ENCODE data around the gene SEPTIN1. TPM values are rescaled to one million over a fixed set of nuclear protein-coding genes. Genes with fewer than 3 reads are reported as not detected.
"Not testable (repeated sequence)": the region's sequence is repeated elsewhere in the genome, so short reads cannot be mapped to it uniquely, and the experiment has no call there.

SEPTIN1 gene
- total RNA-seq, 2 donors from 2014 or later: 0.26 to 0.33 TPM

- WGBS, 2 donors: 80 to 82% methylated on average over 13 of the region's 13 CpGs
- TF ChIP-seq CTCF (IDR thresholded peaks at IDR 0.05) (no peak), POLR2A (IDR thresholded peaks at IDR 0.05) (no peak)
- H3K27ac ChIP-seq: no peak overlapping the region
- H3K9me3 ChIP-seq: no peaks in the 10 kb centered on the region
- intact Hi-C loops (cut with DNase I): no loop called here
- H3K4me1 ChIP-seq: peaks cover 6% of the 10 kb centered on the region
- ATAC-seq: no peak
- no peaks in the 10 kb centered on the region for H3K36me3 ChIP-seq (replicated peaks in 1 of 2; ENCODE audit: insufficient read depth in 1 of 2, low read depth in 2 of 2)
- DNase-seq: no peak
- no peak overlapping the region for H3K4me3 ChIP-seq
- no peaks in the 10 kb centered on the region for H3K27me3 ChIP-seq
Observed at GRCh38 chr16:30340621-30341020, 41.7 kb downstream of the SEPTIN1 start.

GRCh38 chr16:30338715-30339114 lies 43.6 kb downstream of the SEPTIN1 start:
- H3K9me3 ChIP-seq; H3K27me3 ChIP-seq; H3K27ac ChIP-seq; H3K36me3 ChIP-seq (replicated peaks in 1 of 2; ENCODE audit: insufficient read depth in 1 of 2, low read depth in 2 of 2); H3K4me3 ChIP-seq; H3K4me1 ChIP-seq; DNase-seq; ATAC-seq; intact Hi-C loops (cut with DNase I): not testable (repeated sequence)
- WGBS, 2 donors: 84 to 92% methylated on average over 3 to 5 of the region's 5 CpGs

DNA sequence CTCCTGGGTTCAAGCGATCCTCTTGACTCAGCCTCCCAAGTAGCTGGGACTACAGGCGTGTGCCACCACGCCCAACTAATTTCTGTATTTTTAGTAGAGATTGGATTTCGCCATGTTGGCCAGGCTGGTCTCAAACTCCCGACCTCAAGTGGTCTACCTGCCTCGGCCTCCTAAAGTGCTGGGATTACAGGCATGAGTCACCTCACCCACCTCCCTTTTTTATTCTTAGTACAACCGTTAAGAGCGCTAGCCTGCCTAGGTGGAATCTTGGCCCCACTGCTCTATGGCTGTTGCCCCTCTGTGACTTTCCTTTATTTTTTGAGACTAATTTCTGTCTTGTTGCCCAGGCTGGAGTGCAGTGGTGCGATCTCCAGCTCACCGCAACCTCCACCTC lies 44.4 kb downstream of the SEPTIN1 start:
- 94 to 96% methylated on average over 7 to 10 of the region's 10 CpGs for WGBS, 2 donors
- H3K4me3 ChIP-seq; H3K27ac ChIP-seq; H3K9me3 ChIP-seq; DNase-seq; H3K4me1 ChIP-seq; H3K27me3 ChIP-seq; H3K36me3 ChIP-seq (replicated peaks in 1 of 2; ENCODE audit: insufficient read depth in 1 of 2, low read depth in 2 of 2); ATAC-seq; intact Hi-C loops (cut with DNase I): not testable (repeated sequence)

- Histone ChIP-seq H3K27me3 (no peaks in the 10 kb centered on the region), H3K36me3 (replicated peaks in 1 of 2; ENCODE audit: insufficient read depth in 1 of 2, low read depth in 2 of 2) (no peaks in the 10 kb centered on the region), H3K27ac (peak overlapping the region; percentile 89 to 98 (median 95)), H3K4me1 (peaks cover 8% of the 10 kb centered on the region), H3K9me3 (no peaks in the 10 kb centered on the region), H3K4me3 (peak overlapping the region; percentile 62 to 83)
- 31 to 32% methylated on average over 12 to 17 of the region's 17 CpGs for WGBS, 2 donors
- intact Hi-C loops (cut with DNase I): no loop called here
- peak; percentile 5 for ATAC-seq
- TF ChIP-seq POLR2A (IDR thresholded peaks at IDR 0.05): no peak
- no peak for TF ChIP-seq CTCF (IDR thresholded peaks at IDR 0.05)
- peak; percentile 22 to 45 (median 32) for DNase-seq
Observed at GRCh38 chr16:30335598-30336474, 46.5 kb downstream of the SEPTIN1 start.

DNA sequence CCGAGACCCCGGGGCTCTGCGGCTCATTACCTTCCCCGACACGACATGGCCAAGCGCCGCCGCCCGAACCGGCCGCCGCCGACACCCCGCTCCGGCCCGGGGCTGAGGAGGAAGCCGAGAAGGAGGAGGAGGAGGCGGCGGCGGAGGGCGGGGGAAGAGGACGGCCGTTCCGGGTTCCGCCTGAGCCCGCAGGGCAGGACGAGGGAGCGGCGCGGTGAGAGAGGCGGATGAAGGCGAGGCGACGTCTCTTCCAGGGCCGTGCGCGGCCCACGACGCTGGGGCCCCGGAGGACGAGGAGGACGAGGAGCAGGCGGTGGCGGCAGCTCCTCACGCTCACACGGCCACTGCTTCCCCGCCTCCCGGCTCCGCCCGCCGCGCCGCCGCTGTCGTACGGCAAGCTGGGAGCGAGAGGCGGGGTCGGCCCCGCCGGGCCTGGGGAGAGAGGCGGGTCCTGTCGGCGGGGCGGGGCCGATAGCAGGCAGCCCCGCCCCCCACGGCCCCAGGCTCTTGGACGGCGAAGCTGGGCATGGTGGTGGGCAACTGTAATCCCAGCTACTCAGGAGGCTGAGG lies 47.2 kb downstream of the SEPTIN1 start:
- H3K9me3 ChIP-seq; H3K27me3 ChIP-seq; H3K4me1 ChIP-seq; intact Hi-C loops (cut with DNase I); H3K36me3 ChIP-seq (replicated peaks in 1 of 2; ENCODE audit: insufficient read depth in 1 of 2, low read depth in 2 of 2): not testable (repeated sequence)
- DNase-seq (peak; percentile 85 to 91 (median 86)), ATAC-seq (peak; percentile 90)
- WGBS, 2 donors: 0% methylated on average over 3 to 40 of the region's 70 CpGs
- peak overlapping the region; percentile 62 to 83 for H3K4me3 ChIP-seq
- H3K27ac ChIP-seq: peak overlapping the region; percentile 89 to 98 (median 95)
- peak; percentile 72 to 78 (median 76) for TF ChIP-seq POLR2A (IDR thresholded peaks at IDR 0.05)

DNA sequence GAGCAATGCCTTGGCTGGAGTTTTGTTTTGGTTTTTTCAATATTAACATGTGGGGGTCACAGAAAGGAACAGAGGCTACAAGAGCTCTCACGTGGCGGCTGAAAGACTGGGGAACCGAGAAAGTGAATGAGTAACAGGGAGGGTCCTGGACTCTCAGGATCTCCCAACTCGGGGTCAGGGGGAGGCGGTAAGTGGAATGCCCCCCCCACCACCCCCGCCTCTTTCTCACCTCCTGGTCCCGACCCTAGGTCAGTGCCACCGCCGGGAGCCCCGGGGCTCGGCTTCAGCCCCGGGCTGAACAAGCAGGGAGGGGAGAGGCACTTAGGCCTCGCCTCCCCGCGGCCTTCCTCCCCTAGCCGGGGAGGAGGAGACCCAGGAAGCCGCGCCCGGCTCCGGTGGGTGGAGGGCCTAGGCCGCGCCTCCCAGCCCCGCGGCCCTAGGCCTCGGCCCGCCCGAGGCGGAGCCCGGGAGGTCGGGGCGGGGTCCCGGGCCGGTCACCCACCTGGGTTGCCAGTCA lies 47.8 kb downstream of the SEPTIN1 start:
- ATAC-seq: peak; percentile 94
- WGBS, 2 donors: 0% methylated on average over 5 to 20 of the region's 33 CpGs
- H3K27ac ChIP-seq: peak overlapping the region; percentile 89 to 98 (median 95)

More for the DNA sequence above, 47.8 kb downstream of the SEPTIN1 start:
- H3K27me3 ChIP-seq; intact Hi-C loops (cut with DNase I); H3K4me1 ChIP-seq; H3K9me3 ChIP-seq; H3K36me3 ChIP-seq (replicated peaks in 1 of 2; ENCODE audit: insufficient read depth in 1 of 2, low read depth in 2 of 2): not testable (repeated sequence)
- peak; percentile 85 to 90 (median 86) for DNase-seq
- H3K4me3 ChIP-seq: peak overlapping the region; percentile 62 to 83

Small RNA genes lying within 50 kb of the gene (small RNA-seq; reads per million reads assigned to genes)
- not detected for gene RF00406

Other genes starting within 250 kb of the SEPTIN1 start
- gene CORO1A, start 199.0 kb downstream of the SEPTIN1 start, total RNA-seq: 10 to 100 TPM in 1 of 2 donors, 1 to 10 TPM in 1; 8.2 to 17.4 TPM
- 10 to 100 TPM; 47.5 to 54.7 TPM for gene BOLA2B, start 188.9 kb downstream of the SEPTIN1 start, total RNA-seq
- gene SLX1A, start 188.7 kb downstream of the SEPTIN1 start, total RNA-seq: 10 to 100 TPM; 41.5 to 65.3 TPM
- 10 to 100 TPM in 1 of 2 donors, 1 to 10 TPM in 1; 5.7 to 63.3 TPM for gene SULT1A3, start 183.3 kb downstream of the SEPTIN1 start, total RNA-seq
- gene NPIPB13, start 134.1 kb downstream of the SEPTIN1 start, total RNA-seq: 1 to 10 TPM in 1 of 2 donors, under 1 TPM in 1; 0.33 to 3.1 TPM
- gene CD2BP2, start 27.3 kb downstream of the SEPTIN1 start, total RNA-seq: 10 to 100 TPM; 19.8 to 20.2 TPM
- gene TBC1D10B, start 12.1 kb downstream of the SEPTIN1 start, total RNA-seq: 10 to 100 TPM; 17.9 to 22.1 TPM
- not detected for gene MYL11, start 7.8 kb downstream of the SEPTIN1 start, total RNA-seq
- gene ZNF48, start 12.9 kb upstream of the SEPTIN1 start, total RNA-seq: 10 to 100 TPM in 1 of 2 donors, 1 to 10 TPM in 1; 9.3 to 12.2 TPM
- 10 to 100 TPM; 16.6 to 18.8 TPM for gene ZNF771, start 25.0 kb upstream of the SEPTIN1 start, total RNA-seq
- 10 to 100 TPM in 1 of 2 donors, 1 to 10 TPM in 1; 3.3 to 15.0 TPM for gene DCTPP1, start 47.5 kb upstream of the SEPTIN1 start, total RNA-seq
- 10 to 100 TPM; 28.0 to 29.6 TPM for gene SEPHS2, start 63.3 kb upstream of the SEPTIN1 start, total RNA-seq
- gene ITGAL, start 90.2 kb upstream of the SEPTIN1 start, total RNA-seq: 1 to 10 TPM; 1.3 to 9.2 TPM
- gene ZNF768, start 144.0 kb upstream of the SEPTIN1 start, total RNA-seq: 10 to 100 TPM; 17.8 to 24.1 TPM
- 10 to 100 TPM; 10.2 to 11.4 TPM for gene ZNF747, start 152.3 kb upstream of the SEPTIN1 start, total RNA-seq
- 10 to 100 TPM in 1 of 2 donors, 1 to 10 TPM in 1; 8.3 to 23.7 TPM for gene ZNF764, start 175.8 kb upstream of the SEPTIN1 start, total RNA-seq
- gene ZNF688, start 189.2 kb upstream of the SEPTIN1 start, total RNA-seq: 10 to 100 TPM; 19.2 to 27.4 TPM
- 10 to 100 TPM; 10.9 to 16.1 TPM for gene ZNF785, start 203.1 kb upstream of the SEPTIN1 start, total RNA-seq
- 1 to 10 TPM; 4.6 to 7.0 TPM for gene ZNF689, start 227.8 kb upstream of the SEPTIN1 start, total RNA-seq